H9 (cell line): ENCODE measurements around the gene CIB4. TPM values are rescaled to one million over a fixed set of nuclear protein-coding genes. Genes with fewer than 3 reads are reported as not detected.
A peak's percentile ranks its signal among the peaks of the same experiment; 100 is the strongest.

Source experiments
- DNase-seq: peaks from one replicate; pipeline ENCODE4 v3.0.0-alpha.2; 2017
- H2AFZ ChIP-seq: one replicate; pipeline ENCODE4 v1.6.1; 2013; ENCODE audit warnings: mild to moderate bottlenecking, low read length, control low read depth, moderate library complexity
- H2AK5ac ChIP-seq: 2 replicates; pipeline ENCODE4 v1.6.1; 2013; ENCODE audit warnings: low read length, control low read depth, mixed read lengths; ENCODE audit not compliant: insufficient read length
- H2BK120ac ChIP-seq: one replicate; pipeline ENCODE4 v1.6.1; 2013; ENCODE audit warnings: low read depth, mild to moderate bottlenecking, low read length, control low read depth, inconsistent platforms; ENCODE audit not compliant: poor library complexity, severe bottlenecking
- H2BK12ac ChIP-seq: 2 replicates; pipeline ENCODE4 v1.6.1; 2013; ENCODE audit warnings: low read length, control low read depth, mixed read lengths, low read depth; ENCODE audit not compliant: insufficient read length
- H2BK15ac ChIP-seq: 2 replicates; pipeline ENCODE4 v1.6.1; 2013; ENCODE audit warnings: low read depth, low read length, control low read depth
- H2BK20ac ChIP-seq: one replicate; pipeline ENCODE4 v1.6.1; 2013; ENCODE audit warnings: low read depth, mild to moderate bottlenecking, low read length, control low read depth, inconsistent platforms; ENCODE audit not compliant: poor library complexity, severe bottlenecking
- H2BK5ac ChIP-seq: 2 replicates; pipeline ENCODE4 v1.6.1; 2013; ENCODE audit warnings: low read length, control low read depth, mixed read lengths; ENCODE audit not compliant: insufficient read length
- H3K14ac ChIP-seq: 2 replicates; pipeline ENCODE4 v1.6.1; 2013; ENCODE audit warnings: low read length, control low read depth; ENCODE audit not compliant: insufficient read depth
- H3K18ac ChIP-seq: 2 replicates; pipeline ENCODE4 v1.6.1; 2013; ENCODE audit warnings: low read depth, mild to moderate bottlenecking, mixed read lengths, low read length, control low read depth; ENCODE audit not compliant: insufficient read length
- H3K23ac ChIP-seq: 2 replicates; pipeline ENCODE4 v1.6.1; 2013; ENCODE audit warnings: low read length, control low read depth, mixed read lengths, low read depth; ENCODE audit not compliant: insufficient read length
- H3K23me2 ChIP-seq: 2 replicates; pipeline ENCODE4 v1.6.1; 2013; ENCODE audit warnings: low read depth, mild to moderate bottlenecking, mixed read lengths, low read length, control low read depth; ENCODE audit not compliant: insufficient read length, poor library complexity, severe bottlenecking
- H3K27ac ChIP-seq: 2 replicates; pipeline ENCODE4 v1.5.1; 2013; ENCODE audit warnings: low read length, control low read depth, mixed read lengths, low read depth; ENCODE audit not compliant: insufficient read length
- H3K27me3 ChIP-seq: 2 replicates; pipeline ENCODE4 v1.6.1; 2013; ENCODE audit warnings: low read length, control low read depth, inconsistent platforms; ENCODE audit not compliant: insufficient read depth
- H3K4ac ChIP-seq: 2 replicates; pipeline ENCODE4 v1.6.1; 2013; ENCODE audit warnings: low read depth, mild to moderate bottlenecking, control low read depth, inconsistent platforms, low read length, moderate library complexity
- H3K4me1 ChIP-seq: 2 replicates; pipeline ENCODE4 v1.6.1; 2013; ENCODE audit warnings: low read length, control low read depth, inconsistent platforms; ENCODE audit not compliant: insufficient read depth
- H3K4me2 ChIP-seq: 2 replicates; pipeline ENCODE4 v1.6.1; 2013; ENCODE audit warnings: low read length, control low read depth, mixed read lengths; ENCODE audit not compliant: insufficient read length, insufficient read depth
- H3K56ac ChIP-seq: 2 replicates; pipeline ENCODE4 v1.6.1; 2013; ENCODE audit warnings: low read depth, mild to moderate bottlenecking, mixed read lengths, low read length, control low read depth; ENCODE audit not compliant: insufficient read length
- H3K79me1 ChIP-seq: 2 replicates; pipeline ENCODE4 v1.6.1; 2013; ENCODE audit warnings: low read depth, mild to moderate bottlenecking, moderate library complexity, low read length, control low read depth, inconsistent platforms; ENCODE audit not compliant: insufficient read depth, poor library complexity, severe bottlenecking
- H3K79me2 ChIP-seq: 2 replicates; pipeline ENCODE4 v1.6.1; 2013; ENCODE audit warnings: low read length, control low read depth, inconsistent platforms; ENCODE audit not compliant: insufficient read depth
- H3K9ac ChIP-seq: 2 replicates; pipeline ENCODE4 v1.6.1; 2013; ENCODE audit warnings: low read length, control low read depth, mixed read lengths; ENCODE audit not compliant: insufficient read length; ENCODE audit errors: extremely low read depth
- H3K9me3 ChIP-seq: one replicate; pipeline ENCODE4 v1.6.1; 2013; ENCODE audit warnings: low read depth, low read length, inconsistent platforms; ENCODE audit not compliant: control insufficient read depth
- H3T11ph ChIP-seq: one replicate; pipeline ENCODE4 v1.6.1; 2013; ENCODE audit warnings: mild to moderate bottlenecking, low read length, control low read depth, inconsistent platforms
- H4K20me1 ChIP-seq: one replicate; pipeline ENCODE4 v1.6.1; 2013; ENCODE audit not compliant: control insufficient read depth, insufficient read length, insufficient read depth
- H4K5ac ChIP-seq: 2 replicates; pipeline ENCODE4 v1.6.1; 2013; ENCODE audit warnings: low read depth, mild to moderate bottlenecking, mixed read lengths, low read length, control low read depth; ENCODE audit not compliant: insufficient read length
- H4K8ac ChIP-seq: replicated peaks from 2 replicates; pipeline ENCODE4 v1.6.1; 2013; ENCODE audit warnings: low read length, control low read depth, mixed read lengths, low read depth; ENCODE audit not compliant: insufficient read length
- H4K91ac ChIP-seq: 2 replicates; pipeline ENCODE4 v1.6.1; 2013; ENCODE audit warnings: low read depth, mild to moderate bottlenecking, moderate library complexity, mixed read lengths, low read length, control low read depth; ENCODE audit not compliant: insufficient read length
- H3K27ac Mint-ChIP-seq, 3 experiments: 2 replicates in 2 of 3; 3 replicates in 1 of 3; pipeline ENCODE4 v1.8.0; 2020 to 2021; ENCODE audit warnings: mixed read lengths in 3 of 3, mild to moderate bottlenecking in 1 of 3, moderate library complexity in 1 of 3
- H3K27me3 Mint-ChIP-seq: 2 replicates; pipeline ENCODE4 v1.8.0; 2021; ENCODE audit warnings: low read depth, mild to moderate bottlenecking, moderate library complexity, mixed read lengths
- H3K36me3 Mint-ChIP-seq, 3 experiments: 2 replicates in 2 of 3; 3 replicates in 1 of 3; pipeline ENCODE4 v1.8.0; 2020 to 2021; ENCODE audit warnings: low read depth in 3 of 3, mixed read lengths in 3 of 3; ENCODE audit not compliant: insufficient read depth in 1 of 3
- H3K4me1 Mint-ChIP-seq, 2 experiments: 2 replicates each; pipeline ENCODE4 v1.8.0; 2020; ENCODE audit warnings: mixed read lengths in 2 of 2
- H3K4me3 Mint-ChIP-seq, 2 experiments: 2 replicates in 1 of 2; 3 replicates in 1 of 2; pipeline ENCODE4 v1.8.0; 2020 to 2021; ENCODE audit warnings: mild to moderate bottlenecking in 2 of 2, mixed read lengths in 2 of 2, moderate library complexity in 1 of 2
- H3K9me3 Mint-ChIP-seq, 2 experiments: 2 replicates in 1 of 2; 3 replicates in 1 of 2; pipeline ENCODE4 v1.8.0; 2020; ENCODE audit warnings: mild to moderate bottlenecking in 2 of 2, mixed read lengths in 2 of 2, moderate library complexity in 1 of 2
- CTCF ChIP-seq: fragments of 200-600 bp; sonication (generic); conservative IDR thresholded peaks from 3 replicates; pipeline ENCODE4 v1.8.0; 2021; ENCODE audit warnings: antibody characterized with exemption, mild to moderate bottlenecking
- WGBS: extraction: QIAGEN DNeasy Blood & Tissue Kit; methylation state at CpG from one replicate; pipeline ENCODE4 v1.1.7; 2013; ENCODE audit warnings: missing lambda C conversion rate, low lambda C conversion rate, mixed read lengths; ENCODE audit not compliant: insufficient read length; ENCODE audit errors: extremely low coverage; 5-methylcytosine and 5-hydroxymethylcytosine counted together
- total RNA-seq: library from RNA; stranded (reverse); gene quantifications from 2 replicates; pipeline ENCODE4 v1.2.1, GENCODE V29; 2021

CIB4 gene
- total RNA-seq, 1 experiment from 2014 or later: not detected

- Histone ChIP-seq H3K9ac (no peak overlapping the region), H3K14ac (no peak overlapping the region), H2BK12ac (no peak overlapping the region), H3K4ac (no peak overlapping the region), H2AK5ac (no peak overlapping the region), H2BK5ac (no peak overlapping the region), H4K5ac (no peak overlapping the region), H2BK20ac (no peak overlapping the region), H4K20me1 (no peaks in the 10 kb centered on the region), H3K9me3 (no peaks in the 10 kb centered on the region), H3K23me2 (no peaks in the 10 kb centered on the region), H3K4me2 (no peak overlapping the region), H3K4me1 (no peaks in the 10 kb centered on the region), H2BK120ac (no peak overlapping the region), H3T11ph (peak overlapping the region; percentile 67), H3K79me1 (no peaks in the 10 kb centered on the region), H3K27me3 (no peaks in the 10 kb centered on the region; the same call in 1 of the 2 replicates), H3K27ac (no peak overlapping the region), H2AFZ (no peak overlapping the region), H3K23ac (no peak overlapping the region), H4K91ac (no peak overlapping the region), H3K56ac (no peak overlapping the region), H3K18ac (no peak overlapping the region), H2BK15ac (no peak overlapping the region), H3K79me2 (no peaks in the 10 kb centered on the region), H4K8ac (no peak overlapping the region)
- DNase-seq: no peak
- Mint-ChIP-seq H3K4me3 (no peak overlapping the region), H3K36me3 (no peaks in the 10 kb centered on the region), H3K27ac (no peak overlapping the region), H3K4me1 (peaks cover 8 to 20% of the 10 kb centered on the region in 2 experiments), H3K27me3 (peaks cover 33% of the 10 kb centered on the region), H3K9me3 (no peaks in the 10 kb centered on the region)
- TF ChIP-seq CTCF: no peak
- WGBS: no CpG with 5 or more reads among the region's 4 CpGs
Measured at GRCh38 chr2:26598996-26599373, 42.2 kb downstream of the CIB4 start.
